Measurements from ENCODE around the gene GPR6. TPM values are rescaled to one million over a fixed set of nuclear protein-coding genes. Genes with fewer than 3 reads are reported as not detected.

The GPR6 gene
- total and polyA plus RNA-seq, 9 of the 15 experiments (the other 6 are each of a cell fraction or from before 2014, with no cell fraction given), result not detected

DNA sequence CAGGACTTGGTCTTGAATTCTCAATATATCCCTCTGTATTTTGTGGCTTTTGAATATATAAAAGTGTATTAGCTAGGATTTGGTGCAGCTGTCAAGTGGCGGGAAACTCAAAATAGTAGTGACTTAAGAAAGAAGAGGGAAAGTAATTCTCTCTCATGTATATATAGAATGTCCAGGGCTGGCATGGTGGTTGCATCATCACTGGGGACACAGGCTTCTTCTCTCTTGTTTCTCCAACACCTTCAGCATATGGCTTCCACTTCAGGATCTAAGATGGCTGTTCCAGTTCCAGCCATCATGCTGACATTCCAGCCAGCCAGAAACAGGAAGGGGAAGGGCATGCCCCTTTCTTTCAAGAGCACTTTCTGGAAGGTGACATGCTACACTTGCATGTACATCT is 11.8 kb upstream of the GPR6 start:
- H3K4me1 ChIP-seq (replicated peaks in 1 of 2; ENCODE audit: control insufficient read depth in 2 of 2, insufficient read depth in 2 of 2, low read length in 2 of 2), result no peaks in the 10 kb centered on the region
- no peaks in the 10 kb centered on the region for H3K79me2 ChIP-seq (ENCODE audit: control insufficient read depth, insufficient read depth, low read length)
- no peak overlapping the region for H3K27ac ChIP-seq (ENCODE audit: extremely low read depth, low read depth, low read length)
- H2AFZ ChIP-seq (ENCODE audit: low read depth, low read length), result no peak overlapping the region
- CTCF ChIA-PET (ENCODE audit: low intra/inter-chr PET ratio), result no interaction called here
- no peak overlapping the region for H3K4me3 ChIP-seq
- ATAC-seq, result no peak
- POLR2A ChIA-PET, result interaction anchor here (0.6 kb wide), 1 partner anchor 82 kb away, joined by 4 read pairs; no protein-coding TSS in a partner anchor
- no peak for FAIRE-seq
- H3K9ac ChIP-seq (ENCODE audit: insufficient read depth in 1 of 2, low read depth in 2 of 2, low read length in 2 of 2), result no peak overlapping the region
- BruUV-seq (replicated peaks), result no TSS peak
- no peak overlapping the region for H3K4me2 ChIP-seq (ENCODE audit: insufficient read depth, low read length)
- WGBS (ENCODE audit: insufficient coverage, low coverage, missing lambda C conversion rate), result 0% methylated on average over 1 of the region's 1 CpG
- H3K9me1 ChIP-seq (ENCODE audit: control insufficient read depth, insufficient read depth, low read length), result no peaks in the 10 kb centered on the region
- H4K20me1 ChIP-seq (replicated peaks; ENCODE audit: control insufficient read depth, insufficient read depth, low read length), result no peaks in the 10 kb centered on the region; the same call in 1 of the 2 replicates
- H3K9me3 ChIP-seq (replicated peaks; ENCODE audit: control insufficient read depth, insufficient read depth, low read depth, low read length), result no peaks in the 10 kb centered on the region
- H3K36me3 ChIP-seq (ENCODE audit: control insufficient read depth, insufficient read depth, low read length), result no peaks in the 10 kb centered on the region
- in situ Hi-C loops (cut with MboI), result no loop called here
- DNase-seq (ENCODE audit: extremely low read depth in 1 of 4, low spot score in 3 of 4), result no peak
- intact Hi-C loops (cut with micrococcal nuclease), result no loop called here
- peaks cover 0 to 7% of the 10 kb centered on the region in 2 experiments; a peak in 1 of 5 replicates for H3K27me3 ChIP-seq (ENCODE audit: control insufficient read depth in 2 of 2, insufficient read depth in 2 of 2, low read length in 2 of 2)
- TF ChIP-seq ZNF3 (CRISPR knock-in tag; IDR thresholded peaks at IDR 0.05), result no peak
- no peak for TF ChIP-seq ARID2 (IDR thresholded peaks at IDR 0.05)
- TF ChIP-seq PRMT5 (CRISPR knock-in tag; IDR thresholded peaks at IDR 0.05), result no peak
- no peak for TF ChIP-seq RBM34 (IDR thresholded peaks at IDR 0.05; ENCODE audit: borderline replicate concordance, insufficient read depth, low read length)
- TF ChIP-seq CHD7 (IDR thresholded peaks at IDR 0.05; ENCODE audit: low read depth, low read length), result no peak
- TF ChIP-seq ETV5 (CRISPR knock-in tag; IDR thresholded peaks at IDR 0.05; ENCODE audit: low read depth), result no peak
- no peak for TF ChIP-seq ZNF778 (CRISPR knock-in tag; IDR thresholded peaks at IDR 0.05)
- no peak for TF ChIP-seq SMARCA5 (IDR thresholded peaks at IDR 0.05)
- TF ChIP-seq, protein P1, sequence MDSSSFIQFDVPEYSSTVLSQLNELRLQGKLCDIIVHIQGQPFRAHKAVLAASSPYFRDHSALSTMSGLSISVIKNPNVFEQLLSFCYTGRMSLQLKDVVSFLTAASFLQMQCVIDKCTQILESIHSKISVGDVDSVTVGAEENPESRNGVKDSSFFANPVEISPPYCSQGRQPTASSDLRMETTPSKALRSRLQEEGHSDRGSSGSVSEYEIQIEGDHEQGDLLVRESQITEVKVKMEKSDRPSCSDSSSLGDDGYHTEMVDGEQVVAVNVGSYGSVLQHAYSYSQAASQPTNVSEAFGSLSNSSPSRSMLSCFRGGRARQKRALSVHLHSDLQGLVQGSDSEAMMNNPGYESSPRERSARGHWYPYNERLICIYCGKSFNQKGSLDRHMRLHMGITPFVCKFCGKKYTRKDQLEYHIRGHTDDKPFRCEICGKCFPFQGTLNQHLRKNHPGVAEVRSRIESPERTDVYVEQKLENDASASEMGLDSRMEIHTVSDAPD (CRISPR knock-in tag; IDR thresholded peaks at IDR 0.05), result no peak
- TF ChIP-seq NFE2 (IDR thresholded peaks at IDR 0.05; ENCODE audit: low read depth), result no peak
- no peak for TF ChIP-seq PCBP2 (IDR thresholded peaks at IDR 0.05; ENCODE audit: low read depth, low read length, poor library complexity, severe bottlenecking)
